Hematopoietic multipotent progenitor cell treated with erythropoietin and hydrocortisone succinate and interleukin-3 and kit ligand, for 17 days (in vitro differentiated cells): ENCODE measurements around the gene GOT2.
A peak's percentile ranks its signal among the peaks of the same experiment; 100 is the strongest.
"Not testable (repeated sequence)": the region's sequence is repeated elsewhere in the genome, so short reads cannot be mapped to it uniquely, and the experiment has no call there.

Experiments
- DNase-seq: peaks from one replicate; pipeline ENCODE4 v3.0.0-alpha.2; 2015; ENCODE audit warnings: low spot score

The GOT2 gene

DNA sequence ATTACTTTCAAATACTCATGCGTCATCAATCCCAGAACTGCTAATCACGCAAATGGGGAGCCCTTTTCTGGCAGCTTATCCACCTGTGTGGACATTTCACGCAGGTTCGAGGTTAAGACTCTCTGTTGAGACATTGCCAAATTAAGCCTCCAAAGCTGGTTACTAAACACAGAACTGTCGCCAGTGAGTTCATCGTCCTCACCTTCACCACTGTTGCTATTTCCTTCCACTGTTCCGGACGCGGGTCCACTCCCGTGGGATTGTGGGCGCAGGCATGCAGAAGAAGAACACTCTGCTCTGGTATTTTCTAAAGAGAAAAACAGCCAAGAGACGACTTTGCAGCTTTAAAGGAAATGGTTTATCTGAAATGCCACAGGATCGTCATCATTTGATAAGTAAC lies 16.1 kb downstream of the GOT2 start:
- DNase-seq: no peak

DNA sequence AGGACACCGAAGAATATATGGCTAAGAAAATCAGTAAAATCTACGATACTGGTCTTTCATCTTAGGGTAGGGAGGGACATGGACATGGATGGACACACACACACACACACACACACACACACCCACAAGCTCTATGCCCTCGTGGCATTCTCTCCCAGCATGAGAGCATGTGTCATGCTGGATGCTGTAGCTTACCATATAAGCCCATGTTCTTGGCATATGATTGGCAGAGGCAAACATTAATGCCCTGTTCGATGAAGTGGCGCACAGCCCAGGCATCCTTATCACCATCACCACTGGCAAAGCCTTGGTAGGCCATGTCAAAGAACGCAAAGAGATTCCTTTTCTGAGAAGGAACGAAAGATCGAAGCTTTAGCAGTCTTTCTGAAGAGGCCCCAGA lies 17.6 kb downstream of the GOT2 start:
- no peak for DNase-seq

DNA sequence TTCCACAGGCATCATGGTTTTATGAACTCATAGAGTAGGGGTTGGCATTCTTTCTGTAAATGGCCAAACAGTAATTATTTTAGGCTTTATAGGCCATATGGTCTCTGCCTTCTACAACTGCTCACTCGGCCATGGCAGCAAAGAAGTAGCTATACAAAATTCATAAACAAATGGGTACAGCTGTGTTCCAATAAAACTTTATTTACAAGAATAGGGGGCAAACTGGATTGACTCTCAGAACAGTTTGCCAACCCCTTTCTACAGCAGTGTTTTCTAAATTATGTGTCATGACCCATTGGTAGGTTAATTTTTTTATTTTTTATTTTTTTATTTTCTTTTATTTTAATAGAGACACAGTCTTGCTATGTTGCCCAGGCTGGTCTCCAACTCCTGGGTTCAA lies 20.4 kb downstream of the GOT2 start:
- DNase-seq: no peak

DNA sequence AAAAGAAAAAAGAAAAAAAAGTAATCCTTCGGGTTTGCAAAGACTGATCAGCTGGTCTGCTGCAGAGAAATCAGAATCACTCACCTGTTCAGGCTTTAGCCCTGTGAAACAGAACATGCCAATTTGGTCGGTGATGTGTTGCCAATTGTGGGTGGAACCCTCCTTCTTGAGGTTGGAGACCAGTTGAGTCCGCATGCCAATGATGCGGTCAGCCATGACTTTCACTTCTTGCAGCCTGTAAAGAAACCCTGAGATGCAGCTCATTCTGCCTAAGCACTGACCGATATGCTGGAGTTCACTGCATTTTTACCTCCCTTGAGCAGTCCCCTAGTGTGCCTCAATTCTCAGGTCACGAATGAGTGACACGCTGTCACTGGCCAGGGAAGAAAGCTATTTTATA lies 24.8 kb downstream of the GOT2 start:
- DNase-seq: no peak

DNA sequence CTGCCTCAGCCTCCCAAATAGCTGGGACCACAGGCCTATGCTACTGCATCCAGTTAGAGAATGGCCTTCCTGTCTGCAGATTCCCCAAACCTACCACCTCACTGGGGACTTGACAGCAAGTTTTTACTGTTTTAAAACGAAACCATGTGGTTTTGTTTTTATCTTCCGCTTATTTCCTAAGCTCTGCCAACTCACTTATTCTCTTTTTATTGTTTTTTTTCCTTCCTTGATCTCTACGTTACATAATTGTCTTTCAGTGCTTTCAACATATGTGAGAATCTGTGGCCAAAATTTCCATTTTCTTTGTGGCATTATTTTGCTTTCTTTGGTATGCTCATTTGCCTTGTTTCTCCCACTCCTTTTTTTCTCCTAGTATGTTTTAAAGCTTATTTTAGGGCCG lies 35.0 kb downstream of the GOT2 start:
- DNase-seq: no peak

DNA sequence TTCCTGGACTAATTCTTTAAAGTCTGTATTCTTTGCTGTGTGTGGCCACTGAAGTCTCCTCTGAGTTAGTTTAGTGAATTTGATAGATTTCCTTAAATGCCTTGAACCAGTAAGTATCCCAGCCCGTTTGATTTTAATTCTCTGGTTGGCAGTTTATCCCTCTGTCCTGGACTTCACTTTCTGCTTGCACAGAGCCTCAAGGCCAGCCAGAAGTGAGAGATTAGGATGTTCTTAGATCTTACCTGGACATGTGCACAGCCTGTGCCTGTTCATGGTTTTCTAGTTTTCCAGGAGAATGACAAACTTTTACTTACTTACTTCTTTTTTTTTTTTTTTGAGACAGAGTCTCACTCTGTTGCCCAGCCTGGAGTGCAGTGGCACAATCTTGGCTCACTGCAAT lies 38.7 kb downstream of the GOT2 start:
- no peak for DNase-seq

DNA sequence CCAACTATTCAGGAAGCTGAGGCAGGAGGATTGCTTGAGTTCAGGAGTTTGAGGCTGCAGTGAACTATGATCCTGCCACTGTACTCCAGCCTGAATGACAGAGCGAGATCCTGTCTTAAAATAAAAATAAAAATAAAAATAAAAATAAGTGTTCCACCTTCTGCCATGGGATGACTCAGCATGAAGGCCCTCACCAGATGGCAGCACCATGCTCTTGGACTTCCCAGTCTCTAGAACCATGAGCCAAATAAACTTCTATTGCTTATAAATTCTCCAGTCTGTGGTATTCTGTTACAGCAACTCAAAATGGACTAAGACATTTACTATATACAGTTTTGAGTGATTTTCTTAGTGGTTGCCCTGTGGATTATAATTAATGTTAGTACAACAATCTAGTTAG lies 41.7 kb downstream of the GOT2 start:
- DNase-seq: no peak

DNA sequence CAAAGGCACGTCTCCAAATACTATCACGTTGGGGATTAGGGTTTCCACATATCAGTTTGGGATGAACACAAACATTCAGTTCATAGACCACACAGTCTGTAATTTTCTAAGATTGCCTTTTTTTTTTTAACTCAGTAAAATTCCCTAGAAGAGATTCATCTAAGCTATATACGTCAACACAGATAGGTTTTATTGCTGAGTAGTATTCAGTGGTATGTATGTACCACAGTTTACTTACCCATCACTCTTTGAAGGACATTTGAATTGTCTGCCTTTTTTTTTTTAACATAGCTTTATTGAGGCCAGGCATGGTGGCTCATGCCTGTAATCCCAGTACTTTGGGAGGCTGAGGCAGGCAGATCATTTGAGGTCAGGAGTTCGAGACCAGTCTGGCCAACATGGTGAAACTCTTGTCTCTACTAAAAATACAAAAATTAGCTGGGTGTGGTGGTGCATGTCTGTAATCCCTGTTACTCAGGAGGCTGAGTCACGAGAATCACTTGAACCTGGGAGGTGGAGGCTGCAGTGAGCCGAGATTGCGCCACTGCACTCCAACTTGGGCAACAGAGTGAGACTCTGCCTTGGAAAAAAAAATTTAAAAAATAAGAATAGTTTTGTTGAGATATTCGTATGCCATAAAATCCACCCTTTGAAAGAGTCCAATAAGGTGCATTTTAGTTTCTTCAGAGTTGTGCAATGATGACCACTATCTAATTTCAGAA lies 47.0 kb downstream of the GOT2 start:
- DNase-seq: not testable (repeated sequence)

DNA sequence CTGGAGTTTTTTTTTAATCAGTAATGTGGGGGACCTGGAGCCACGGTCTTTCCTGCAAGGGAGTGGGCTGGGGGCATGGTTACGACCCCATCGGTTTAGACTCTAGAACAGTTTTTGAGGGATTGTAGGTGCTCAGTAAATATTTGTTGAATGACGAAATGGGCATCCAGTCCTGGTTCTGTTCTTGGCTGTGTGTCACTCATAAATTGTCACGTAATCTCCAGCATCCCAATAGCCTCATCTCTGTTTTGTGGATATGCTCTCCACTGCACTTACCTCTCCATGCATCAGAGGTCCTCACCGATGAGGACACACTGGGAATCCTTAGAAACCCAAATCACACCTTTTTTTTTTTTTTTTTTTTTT lies 49.0 kb downstream of the GOT2 start:
- DNase-seq: no peak

DNA sequence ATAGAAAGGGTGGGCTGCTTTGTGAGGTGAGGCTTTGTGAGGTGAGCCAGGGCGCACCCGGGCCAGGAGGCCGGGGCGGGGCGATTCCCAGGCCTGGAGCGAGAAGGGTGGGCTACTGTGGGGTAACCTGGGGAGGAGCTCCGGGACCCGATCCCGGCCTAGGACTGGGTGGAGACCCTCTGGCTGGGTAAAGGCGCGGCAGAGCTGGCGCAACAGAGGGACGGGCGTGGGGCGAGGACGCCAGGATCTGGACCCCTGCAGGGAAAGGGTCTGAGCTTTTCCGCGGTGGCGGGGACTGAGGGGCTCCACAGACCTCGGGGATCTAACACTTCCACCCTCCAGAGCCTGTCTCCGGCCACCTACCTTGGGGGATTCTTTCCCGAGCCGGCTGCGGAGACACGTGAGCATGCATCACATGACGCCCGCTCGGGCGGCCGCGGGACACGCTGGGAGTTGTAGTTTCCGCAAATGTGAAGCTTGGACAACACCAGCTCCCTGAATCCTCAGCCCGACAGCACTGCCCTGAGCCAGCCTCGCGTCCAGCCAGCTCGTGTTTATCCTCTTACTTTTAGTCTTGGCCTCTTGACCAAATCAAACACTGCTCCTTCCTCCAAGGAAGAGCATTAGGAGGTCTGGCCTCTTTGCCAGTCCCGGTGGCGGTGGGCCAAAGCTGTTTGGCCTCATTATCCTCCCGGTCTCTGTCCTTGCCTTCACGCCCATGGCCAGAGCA lies 49.6 kb downstream of the GOT2 start, which contains the start of gene SLC38A7:
Gene SLC38A7 (minus strand): TSS at position 417 of the 730 bp plus-strand sequence. CDS start 4,644 bp downstream, outside the sequence.
- DNase-seq: peak; percentile 73

DNA sequence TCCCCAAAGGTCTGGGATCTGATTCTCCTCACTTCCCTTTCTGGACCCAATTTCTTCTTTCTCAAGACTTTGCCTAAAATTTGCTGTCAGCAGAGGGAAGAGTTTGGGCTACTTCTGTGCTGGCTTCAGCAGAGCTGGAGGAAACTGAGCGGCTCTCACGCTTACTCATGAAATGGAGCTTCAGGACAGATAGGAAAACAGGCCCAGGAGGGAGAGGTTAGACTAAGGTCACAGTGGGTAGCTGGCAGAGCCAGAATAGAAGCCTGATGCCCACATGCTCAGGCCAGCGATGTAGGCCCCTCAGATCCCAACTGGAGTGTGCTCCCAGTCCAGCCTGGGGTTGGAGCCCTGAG lies 50.1 kb downstream of the GOT2 start:
- peak; percentile 31 for DNase-seq

DNA sequence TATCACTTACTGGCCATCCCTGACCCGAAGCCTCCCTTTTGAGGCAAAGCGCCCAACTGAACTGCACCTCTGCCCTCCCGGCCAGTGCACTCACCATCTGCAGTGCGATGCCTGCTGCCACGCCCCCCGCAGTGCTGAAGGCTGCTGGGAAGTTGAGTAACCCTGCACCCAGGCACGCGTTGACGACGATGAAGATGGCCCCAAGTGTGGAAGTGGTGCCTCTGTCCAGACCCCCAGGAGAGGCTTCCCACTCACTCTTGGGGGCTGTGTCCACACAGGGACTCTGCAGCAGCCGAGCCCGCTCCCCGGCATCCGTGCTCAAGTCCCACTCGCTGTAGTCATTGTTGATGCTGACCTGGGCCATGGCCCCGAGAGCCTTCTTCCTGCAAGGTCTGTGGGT lies 54.4 kb downstream of the GOT2 start:
- DNase-seq: no peak

DNA sequence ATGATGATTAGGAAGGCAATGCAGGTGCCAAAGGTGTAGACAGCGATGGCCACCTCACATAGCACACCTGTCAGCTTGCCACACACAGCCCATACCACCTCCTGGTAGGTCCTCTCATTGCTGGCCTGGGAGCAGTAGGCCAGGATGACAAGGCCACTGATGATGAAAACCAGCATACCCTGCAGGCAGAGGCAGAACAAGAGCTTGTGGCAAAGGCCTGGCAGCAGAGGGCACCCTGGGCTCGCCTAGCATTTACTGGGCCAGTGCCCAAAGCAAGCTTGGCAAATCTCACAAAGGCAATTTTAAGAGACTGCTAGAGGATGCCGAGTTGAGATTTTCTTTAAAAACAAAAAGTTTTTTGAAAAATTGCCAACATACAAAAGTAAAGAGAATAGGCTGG lies 55.4 kb downstream of the GOT2 start:
- DNase-seq: no peak

DNA sequence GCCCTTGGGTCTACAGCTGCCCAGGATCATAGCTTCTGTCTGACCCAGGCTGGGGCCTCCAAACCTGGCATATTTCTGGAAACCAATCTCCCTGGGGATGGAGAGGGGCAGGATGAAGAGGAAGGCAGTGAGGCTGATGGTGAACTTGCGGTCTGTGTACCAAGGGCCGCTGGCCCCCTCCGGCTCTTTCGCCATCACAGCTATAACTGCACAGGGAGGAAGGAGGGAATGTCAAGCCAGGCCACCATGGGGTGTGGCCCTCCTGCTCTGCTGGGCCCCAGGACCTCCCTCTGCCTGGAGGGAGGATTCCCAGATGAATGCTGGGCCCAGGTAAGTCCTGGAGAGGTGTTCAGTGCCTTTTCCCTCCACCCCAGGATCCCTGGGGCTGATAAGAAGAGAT lies 55.8 kb downstream of the GOT2 start:
- DNase-seq: no peak

DNA sequence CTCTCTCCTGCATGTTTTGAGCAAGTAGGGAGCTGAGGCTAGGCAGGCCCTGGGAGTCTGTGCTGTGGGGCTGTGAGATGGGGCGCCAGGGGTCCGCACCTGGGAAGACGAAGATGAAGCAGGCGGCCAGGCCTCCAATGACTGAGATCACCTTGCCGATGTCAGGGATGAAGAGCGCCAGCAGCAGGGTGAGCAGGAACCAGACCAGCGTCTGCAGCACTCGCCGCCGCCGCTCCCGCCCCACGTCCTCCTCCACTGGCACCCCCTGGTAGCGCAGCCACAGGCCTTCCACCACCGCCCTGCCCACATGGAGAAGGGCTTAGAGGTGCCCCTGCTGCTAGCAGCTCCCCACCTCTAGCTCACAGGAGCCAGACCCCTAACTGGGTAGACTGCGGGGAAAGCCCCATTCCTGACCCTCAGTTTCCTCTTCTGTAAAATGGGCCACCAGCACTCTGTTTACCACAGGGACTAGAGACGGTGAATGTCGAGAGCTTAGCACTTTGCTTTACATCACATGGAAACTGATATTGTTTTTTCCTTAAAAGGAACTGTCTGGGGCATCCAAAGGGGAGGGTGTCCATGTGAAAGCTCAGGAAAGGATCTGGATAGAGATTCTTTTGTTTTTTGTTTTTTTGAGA lies 63.1 kb downstream of the GOT2 start:
- no peak for DNase-seq

DNA sequence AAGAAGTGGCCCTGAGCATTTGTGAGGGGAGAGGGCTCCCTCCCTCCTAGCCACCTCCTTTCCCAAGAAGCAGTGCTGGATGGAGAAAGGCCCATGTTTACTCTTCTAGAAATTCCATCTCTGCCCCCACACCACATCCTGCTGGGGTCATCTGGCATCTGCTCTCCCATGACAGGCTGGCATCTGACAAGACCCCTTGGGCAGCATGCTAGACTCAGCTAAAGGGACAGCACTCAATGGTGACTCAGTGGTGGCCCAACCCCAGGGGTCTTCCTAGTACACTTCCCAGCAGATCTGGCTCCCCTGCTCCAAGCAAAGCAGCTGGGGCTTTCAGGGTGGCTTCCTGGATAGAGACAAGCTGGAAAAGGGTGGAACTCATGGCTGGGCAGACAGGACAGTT lies 63.9 kb downstream of the GOT2 start:
- DNase-seq: no peak

DNA sequence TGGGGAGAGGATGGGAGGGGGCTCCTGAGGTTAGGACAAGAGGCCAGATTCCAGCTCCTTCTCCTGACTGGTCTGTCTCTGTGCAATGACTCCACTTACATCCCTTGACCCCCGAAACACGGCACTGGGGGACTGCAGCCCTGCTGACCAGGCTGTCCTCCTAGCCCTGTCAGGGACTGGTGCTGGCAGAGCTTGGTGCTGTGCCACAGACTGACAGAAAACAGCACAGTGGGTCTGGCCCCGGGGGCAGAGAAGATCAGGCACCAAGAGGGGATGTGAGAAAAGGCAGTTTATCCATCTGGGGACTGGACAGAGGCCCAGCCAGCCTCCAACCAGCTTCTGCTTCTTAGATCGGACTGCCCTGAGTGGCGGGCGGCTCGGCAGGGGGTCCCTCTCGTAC lies 68.9 kb downstream of the GOT2 start:
- DNase-seq: no peak

DNA sequence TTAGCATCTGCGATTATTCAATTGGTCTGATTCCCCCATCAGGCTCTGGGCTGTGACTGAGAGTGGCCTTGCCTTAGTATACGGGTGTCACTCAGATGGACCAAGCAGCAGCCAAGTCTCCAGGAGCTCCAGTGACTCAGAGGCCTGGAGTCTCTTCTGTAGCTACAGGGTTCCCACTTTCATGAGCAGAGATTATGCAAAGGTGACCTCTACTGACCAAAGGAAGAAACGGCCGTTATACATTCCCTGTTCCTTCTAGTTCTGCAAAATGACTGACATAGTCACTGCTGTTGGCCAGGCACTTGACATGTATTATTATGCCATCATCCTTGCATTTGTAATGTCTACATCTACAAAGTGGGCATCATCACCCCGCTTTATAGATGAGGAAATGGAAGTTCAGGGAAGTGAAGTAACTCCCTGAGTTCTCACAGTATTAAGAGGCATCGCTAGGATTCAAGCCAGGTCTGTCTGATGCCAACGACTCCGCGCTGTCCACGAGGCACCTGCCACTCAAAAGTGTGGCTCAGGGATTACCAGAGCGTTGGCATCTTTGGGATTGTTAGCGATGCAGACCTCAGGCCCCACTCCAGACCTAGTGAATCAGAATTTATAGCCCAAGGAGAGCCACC lies 72.8 kb downstream of the GOT2 start:
- DNase-seq: peak; percentile 56

DNA sequence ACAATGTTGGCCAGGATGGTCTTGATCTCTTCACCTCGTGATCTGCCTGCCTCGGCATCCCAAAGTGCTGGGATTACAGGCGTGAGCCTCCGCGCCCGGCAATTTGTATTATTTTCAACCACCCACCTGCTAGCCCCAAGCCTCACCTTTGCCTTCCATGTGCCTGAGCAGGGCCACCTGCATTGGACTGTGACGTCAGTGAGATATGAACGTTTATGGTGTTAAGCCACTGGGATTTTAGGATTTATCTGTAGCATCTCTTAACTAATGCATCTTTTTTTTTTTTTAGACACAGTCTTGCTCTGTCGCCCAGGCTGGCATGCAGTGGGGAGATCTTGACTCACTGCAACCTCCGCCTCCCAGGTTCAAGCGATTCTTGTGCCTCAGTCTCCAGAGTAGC lies 74.2 kb downstream of the GOT2 start:
- not testable (repeated sequence) for DNase-seq

DNA sequence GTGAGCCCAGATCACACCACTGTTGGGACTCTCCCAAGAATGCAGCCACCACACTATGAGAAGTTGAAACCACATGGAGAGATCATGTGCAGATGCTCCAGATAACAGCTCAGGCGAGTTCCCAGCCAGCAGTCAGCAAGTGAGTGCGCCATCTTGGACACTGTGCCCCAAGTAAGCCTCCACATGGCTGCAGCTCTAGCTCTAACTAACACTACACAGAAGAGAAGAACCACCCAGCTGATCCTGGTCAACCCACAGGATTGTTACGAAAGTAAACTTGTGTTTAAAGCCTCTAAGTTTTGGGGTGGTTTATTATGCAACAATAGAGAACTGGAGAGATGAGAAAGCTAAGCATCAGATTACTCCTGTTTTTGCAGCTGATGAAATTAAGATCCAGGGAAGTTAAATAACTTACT lies 75.3 kb downstream of the GOT2 start:
- DNase-seq: no peak
